ENCODE data around the gene DTNB. TPM values are rescaled to one million over a fixed set of nuclear protein-coding genes. Genes with fewer than 3 reads are reported as not detected.

The DTNB gene
- total RNA-seq, 2 donors from 2014 or later = 4.3 to 4.4 TPM

- Histone ChIP-seq H3K36me3 (no peaks in the 10 kb centered on the region), H3K4me1 (no peaks in the 10 kb centered on the region), H3K27me3 (no peaks in the 10 kb centered on the region), H3K4me3 (no peak overlapping the region), H3K9me3 (no peaks in the 10 kb centered on the region), H3K27ac (no peak overlapping the region)
- no peak for TF ChIP-seq CTCF (IDR thresholded peaks at IDR 0.05)
- DNase-seq (ENCODE audit: low spot score) = no peak
Observed at GRCh38 chr2:25397777-25398176, 275.6 kb downstream of the DTNB start.

- H3K27ac ChIP-seq = no peak overlapping the region
Observed at GRCh38 chr2:25389161-25389560, 284.2 kb downstream of the DTNB start.

DNA sequence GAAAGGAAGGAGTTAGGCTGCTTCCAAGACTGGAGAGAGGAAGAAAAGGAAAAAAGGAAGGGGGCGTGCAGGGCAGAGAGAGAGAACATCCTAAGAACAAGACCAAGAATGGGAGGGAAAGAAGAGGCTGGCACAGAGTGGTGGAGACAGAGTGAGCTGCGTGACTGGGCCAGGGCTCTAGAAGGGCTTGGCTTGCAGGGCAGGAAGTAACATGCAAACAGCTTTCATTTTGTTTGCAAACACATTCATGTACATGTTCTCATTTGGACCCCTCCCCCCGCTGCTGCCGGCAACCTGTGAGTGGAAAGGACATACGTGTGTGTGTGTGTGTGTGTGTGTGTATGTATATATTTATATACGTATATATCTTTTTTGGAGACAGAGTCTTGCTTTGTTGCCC, 284.9 kb downstream of the DTNB start:
- peak; percentile 13 for DNase-seq (ENCODE audit: low spot score)
- Histone ChIP-seq H3K4me1 (no peaks in the 10 kb centered on the region), H3K36me3 (no peaks in the 10 kb centered on the region), H3K27me3 (no peaks in the 10 kb centered on the region), H3K4me3 (no peak overlapping the region), H3K27ac (no peak overlapping the region), H3K9me3 (no peaks in the 10 kb centered on the region)
- TF ChIP-seq CTCF (IDR thresholded peaks at IDR 0.05) = no peak

More at GRCh38 chr2:25389161-25389560, 284.2 kb downstream of the DTNB start:
- Histone ChIP-seq H3K36me3 (no peaks in the 10 kb centered on the region), H3K4me1 (no peaks in the 10 kb centered on the region), H3K9me3 (no peaks in the 10 kb centered on the region), H3K27me3 (no peaks in the 10 kb centered on the region), H3K4me3 (no peak overlapping the region)
- DNase-seq (ENCODE audit: low spot score) = peak; percentile 42
- no peak for TF ChIP-seq CTCF (IDR thresholded peaks at IDR 0.05)

DNA sequence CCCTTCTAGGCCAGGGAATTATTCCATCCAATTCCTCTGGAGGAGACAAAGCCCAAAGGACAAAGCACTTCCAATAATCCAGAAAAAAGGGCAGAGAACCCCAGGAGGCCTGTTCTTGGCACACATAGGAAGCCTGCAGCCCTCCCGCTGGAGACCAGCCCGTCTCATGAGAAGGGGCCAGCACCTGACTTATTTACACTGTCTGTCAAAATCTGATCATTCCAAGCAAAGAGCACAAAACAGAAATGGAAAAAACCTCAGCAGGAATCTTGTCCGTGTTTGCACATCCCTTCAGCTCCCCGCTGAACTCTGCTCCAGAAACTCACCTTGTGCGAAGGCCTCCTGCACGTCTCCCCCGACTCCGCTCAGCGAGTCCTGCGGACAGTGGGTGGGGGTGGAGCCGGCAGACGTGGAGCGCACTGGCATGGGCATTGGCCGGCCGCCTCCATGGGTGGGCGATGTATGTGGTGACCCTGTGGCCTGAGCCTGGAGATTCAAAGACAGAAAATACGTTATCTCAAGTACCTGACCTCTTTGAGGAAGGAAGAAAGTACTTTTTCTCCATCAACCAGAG, 285.4 kb downstream of the DTNB start:
- no peak for TF ChIP-seq CTCF (IDR thresholded peaks at IDR 0.05)
- H3K27ac ChIP-seq = no peak overlapping the region
- H3K27me3 ChIP-seq = no peaks in the 10 kb centered on the region
- DNase-seq (ENCODE audit: low spot score) = no peak
- no peaks in the 10 kb centered on the region for H3K36me3 ChIP-seq
- H3K4me1 ChIP-seq = no peaks in the 10 kb centered on the region
- H3K4me3 ChIP-seq = no peak overlapping the region
- H3K9me3 ChIP-seq = no peaks in the 10 kb centered on the region

GRCh38 chr2:25386971-25387875, 286.2 kb downstream of the DTNB start:
- no peak for TF ChIP-seq CTCF (IDR thresholded peaks at IDR 0.05)
- H3K4me1 ChIP-seq = no peaks in the 10 kb centered on the region
- no peak for DNase-seq (ENCODE audit: low spot score)
- no peaks in the 10 kb centered on the region for H3K27me3 ChIP-seq
- H3K27ac ChIP-seq = no peak overlapping the region
- no peaks in the 10 kb centered on the region for H3K36me3 ChIP-seq
- no peak overlapping the region for H3K4me3 ChIP-seq
- H3K9me3 ChIP-seq = no peaks in the 10 kb centered on the region

All from right atrium auricular region (tissue), 2 donors.